HUES6 (cell line): ENCODE results near the gene STX18.
"Not testable (repeated sequence)": the region's sequence is repeated elsewhere in the genome, so short reads cannot be mapped to it uniquely, and the experiment has no call there.

ENCODE experiments used
- H3K27ac ChIP-seq: 2 replicates; pipeline ENCODE4 v1.7.0; 2013; ENCODE audit warnings: low read depth, mild to moderate bottlenecking, low read length, inconsistent platforms
- H3K27me3 ChIP-seq: 2 replicates; pipeline ENCODE4 v1.6.1; 2013; ENCODE audit warnings: low read length; ENCODE audit not compliant: control insufficient read depth, insufficient read depth
- H3K36me3 ChIP-seq: 2 replicates; pipeline ENCODE4 v1.6.1; 2013; ENCODE audit warnings: low read length; ENCODE audit not compliant: control insufficient read depth, insufficient read depth
- H3K4me1 ChIP-seq: 2 replicates; pipeline ENCODE4 v1.6.1; 2013; ENCODE audit warnings: low read length; ENCODE audit not compliant: control insufficient read depth, insufficient read depth
- H3K4me3 ChIP-seq: 2 replicates; pipeline ENCODE4 v1.5.1; 2013; ENCODE audit warnings: low read depth, low read length
- H3K9ac ChIP-seq: one replicate; pipeline ENCODE4 v1.6.1; 2013; ENCODE audit warnings: mild to moderate bottlenecking, low read length
- H3K9me3 ChIP-seq: 2 replicates; pipeline ENCODE4 v1.6.1; 2013; ENCODE audit warnings: low read depth, low read length; ENCODE audit not compliant: control insufficient read depth, insufficient read depth

Gene STX18

DNA sequence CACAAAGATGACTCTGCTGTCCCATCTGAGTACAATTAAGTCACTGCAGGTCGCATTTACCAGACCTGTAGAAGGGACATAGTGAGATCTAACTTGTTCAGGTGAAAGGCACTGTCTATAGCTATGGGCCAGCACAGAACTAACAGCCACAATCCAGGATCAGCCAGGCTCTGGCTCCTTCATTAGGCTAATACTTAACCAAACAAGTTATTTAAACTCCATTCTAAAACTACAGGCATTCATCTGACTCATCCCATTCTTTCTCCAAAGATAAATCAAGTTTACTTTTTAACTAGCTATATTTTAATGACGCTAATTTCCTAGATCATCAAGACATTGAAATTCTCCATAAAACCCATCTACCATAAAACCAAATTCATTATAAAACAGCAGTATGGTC, 62.5 kb downstream of the STX18 start:
- H3K4me1 ChIP-seq = peaks cover 39% of the 10 kb centered on the region
- H3K27ac ChIP-seq = no peak overlapping the region

DNA sequence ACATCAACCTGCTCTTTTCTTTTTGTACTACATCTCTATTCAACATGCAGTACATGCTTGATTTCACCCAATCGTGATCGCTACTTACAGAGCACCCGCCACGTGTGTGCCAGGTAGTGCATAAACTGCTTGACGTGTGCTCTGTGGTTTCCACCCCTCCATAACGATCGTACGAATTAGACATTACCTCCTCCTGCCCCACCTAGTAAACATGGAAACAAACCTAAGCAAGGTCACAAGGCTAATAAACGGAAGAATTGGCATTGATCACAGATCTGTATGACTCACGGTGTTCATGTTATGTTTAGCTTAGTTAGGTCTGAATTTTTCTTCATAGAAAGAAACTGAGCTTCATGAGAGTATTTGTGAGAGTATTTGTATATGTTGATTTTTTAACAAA, 64.1 kb downstream of the STX18 start:
- Histone ChIP-seq H3K9ac (no peak overlapping the region), H3K27me3 (no peaks in the 10 kb centered on the region), H3K4me3 (no peak overlapping the region), H3K4me1 (peaks cover 45% of the 10 kb centered on the region), H3K27ac (no peak overlapping the region), H3K9me3 (no peaks in the 10 kb centered on the region), H3K36me3 (no peaks in the 10 kb centered on the region)

More for the DNA sequence above, 62.5 kb downstream of the STX18 start:
- Histone ChIP-seq H3K9me3 (no peaks in the 10 kb centered on the region), H3K9ac (no peak overlapping the region), H3K27me3 (no peaks in the 10 kb centered on the region), H3K36me3 (no peaks in the 10 kb centered on the region), H3K4me3 (no peak overlapping the region)

DNA sequence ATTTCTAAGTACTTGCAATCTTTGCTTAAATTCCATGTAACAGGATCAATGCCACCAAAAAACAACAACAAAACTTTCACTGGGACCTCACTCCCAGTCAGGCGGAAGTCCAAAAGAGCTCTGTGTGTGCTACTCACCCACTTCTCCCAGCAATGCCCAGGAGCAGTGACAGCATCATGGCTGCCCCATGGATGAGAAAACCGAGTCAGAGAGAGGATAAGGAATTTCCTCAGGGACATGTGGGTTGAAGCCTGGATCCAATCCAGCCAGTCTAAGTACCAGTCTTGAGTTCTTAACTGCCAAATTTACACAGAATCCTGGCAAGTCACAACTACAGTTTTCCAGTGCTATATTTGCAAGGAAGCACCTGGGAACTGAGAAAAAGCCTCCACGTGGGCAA, 64.5 kb downstream of the STX18 start:
- no peak overlapping the region for H3K27ac ChIP-seq
- H3K9ac ChIP-seq = no peak overlapping the region
- no peaks in the 10 kb centered on the region for H3K27me3 ChIP-seq
- H3K4me1 ChIP-seq = peaks cover 42% of the 10 kb centered on the region
- no peaks in the 10 kb centered on the region for H3K9me3 ChIP-seq
- no peak overlapping the region for H3K4me3 ChIP-seq
- H3K36me3 ChIP-seq = no peaks in the 10 kb centered on the region

DNA sequence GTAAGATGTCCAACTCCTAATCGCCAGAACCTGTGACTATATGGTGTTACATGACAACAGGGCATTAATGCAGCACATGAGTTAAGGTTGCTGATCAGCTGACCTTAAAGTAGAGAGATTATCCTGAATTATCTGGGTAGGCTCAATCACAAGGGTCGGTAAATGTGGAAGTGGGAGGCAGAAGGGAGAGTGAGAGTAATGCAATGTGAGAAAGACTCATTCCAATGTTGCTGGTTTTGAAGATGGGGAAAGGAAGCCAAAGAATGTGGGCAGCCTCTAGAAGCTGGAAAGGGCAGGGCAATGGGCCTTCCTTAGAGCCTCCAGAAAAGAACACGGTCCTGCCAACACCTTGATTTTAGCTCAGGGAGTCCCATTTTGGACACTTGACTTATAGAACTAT, 67.4 kb downstream of the STX18 start:
- no peak overlapping the region for H3K4me3 ChIP-seq
- H3K4me1 ChIP-seq = peaks cover 14% of the 10 kb centered on the region
- H3K9ac ChIP-seq = no peak overlapping the region
- no peaks in the 10 kb centered on the region for H3K9me3 ChIP-seq
- peaks cover 11% of the 10 kb centered on the region; the same call in 1 of the 2 replicates for H3K36me3 ChIP-seq
- no peaks in the 10 kb centered on the region for H3K27me3 ChIP-seq
- H3K27ac ChIP-seq = no peak overlapping the region

DNA sequence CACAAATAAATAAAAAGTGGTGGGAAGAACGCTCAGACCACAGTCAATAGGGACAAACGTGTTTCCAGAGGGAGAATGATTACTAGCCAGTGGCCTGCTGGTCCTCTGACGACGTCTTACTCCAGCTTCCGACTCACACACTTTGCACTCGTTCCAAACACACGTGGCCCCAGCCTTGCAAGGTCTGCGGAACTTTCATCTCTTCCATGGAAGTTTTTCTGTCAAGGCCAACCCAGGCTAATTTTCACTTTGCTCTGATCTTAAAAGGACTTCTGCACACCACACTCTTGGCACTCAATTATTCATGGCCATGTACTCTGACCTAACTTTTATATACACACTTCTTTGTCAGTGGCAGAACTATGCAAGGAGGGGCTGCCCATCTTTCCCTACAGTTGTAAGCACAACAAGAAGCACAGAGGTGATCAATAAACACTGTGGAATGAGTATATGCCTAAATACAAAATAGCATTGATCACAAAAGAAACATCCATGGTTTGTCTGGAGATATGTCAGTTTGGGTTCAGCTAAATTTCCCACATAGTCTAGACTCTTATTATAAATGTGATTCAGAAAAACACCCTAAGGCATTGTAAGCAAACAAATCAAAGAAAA, 69.4 kb downstream of the STX18 start:
- Histone ChIP-seq H3K9me3 (no peaks in the 10 kb centered on the region), H3K36me3 (peaks cover 18% of the 10 kb centered on the region; the same call in 1 of the 2 replicates), H3K9ac (no peak overlapping the region), H3K4me1 (peaks cover 7% of the 10 kb centered on the region), H3K4me3 (no peak overlapping the region), H3K27ac (no peak overlapping the region), H3K27me3 (no peaks in the 10 kb centered on the region)

DNA sequence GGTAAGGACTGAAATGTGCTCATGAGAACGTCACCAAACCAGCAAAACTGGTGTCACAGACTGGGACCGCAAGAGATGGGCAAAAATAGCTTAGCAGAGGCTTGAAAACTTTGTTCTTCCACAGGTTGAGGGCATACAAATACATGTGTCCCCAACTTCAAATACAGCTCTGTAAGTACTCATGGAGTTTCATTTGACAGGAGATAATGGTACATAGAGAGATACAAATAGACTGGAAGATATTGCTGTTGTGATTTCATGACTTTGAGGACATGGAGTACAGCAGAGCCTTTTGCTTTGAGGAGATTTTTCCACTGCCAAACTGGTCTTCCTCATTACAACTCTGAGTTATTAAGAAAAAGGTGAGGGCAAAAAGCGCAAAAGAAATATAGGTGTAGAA, 70.7 kb downstream of the STX18 start:
- Histone ChIP-seq H3K9ac (no peak overlapping the region), H3K4me3 (no peak overlapping the region), H3K9me3 (peaks cover 7% of the 10 kb centered on the region; the same call in 1 of the 2 replicates), H3K36me3 (peaks cover 27% of the 10 kb centered on the region), H3K4me1 (peaks cover 7% of the 10 kb centered on the region), H3K27ac (no peak overlapping the region), H3K27me3 (no peaks in the 10 kb centered on the region)

DNA sequence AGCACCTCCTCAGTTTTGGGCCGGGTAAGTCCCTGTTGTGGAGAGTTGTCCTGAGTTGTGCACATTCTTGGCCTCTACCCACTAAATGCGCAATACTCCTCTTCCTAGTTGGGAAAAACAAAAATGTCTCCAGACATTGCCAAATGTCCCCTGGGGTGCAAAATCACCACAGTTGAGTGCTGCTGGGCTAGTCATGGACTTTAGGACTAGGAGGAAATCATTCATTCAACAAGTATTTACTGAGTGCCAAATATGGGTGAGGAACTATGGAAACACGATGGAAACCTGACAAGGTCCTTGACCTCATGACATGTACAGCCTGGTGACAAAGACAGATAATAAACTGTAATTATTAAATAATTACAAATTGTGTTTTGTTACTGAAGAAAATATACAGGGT, 71.6 kb downstream of the STX18 start:
- Histone ChIP-seq H3K27me3 (no peaks in the 10 kb centered on the region), H3K27ac (no peak overlapping the region), H3K36me3 (peaks cover 37% of the 10 kb centered on the region), H3K4me3 (no peak overlapping the region), H3K9me3 (peaks cover 7% of the 10 kb centered on the region; the same call in 1 of the 2 replicates), H3K4me1 (peaks cover 7% of the 10 kb centered on the region), H3K9ac (no peak overlapping the region)

DNA sequence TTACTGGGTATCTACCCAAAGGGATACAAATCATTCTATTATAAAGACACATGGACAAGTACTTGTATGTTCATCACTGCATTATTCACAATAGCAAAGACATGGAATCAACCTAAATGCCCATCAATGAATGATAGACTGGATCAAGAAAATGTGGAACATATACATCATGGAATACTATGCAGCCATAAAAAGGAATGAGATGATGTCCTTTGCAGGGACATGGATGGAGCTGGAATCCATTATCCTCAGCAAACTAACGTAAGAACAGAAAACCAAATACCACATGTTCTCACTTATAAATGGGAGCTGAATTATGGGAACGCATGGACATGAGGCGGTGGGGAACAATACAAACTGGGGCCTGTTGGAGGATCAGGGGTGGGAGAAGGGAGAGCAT, 76.6 kb downstream of the STX18 start:
- not testable (repeated sequence) for H3K27ac ChIP-seq, H3K9ac ChIP-seq, H3K4me3 ChIP-seq, H3K27me3 ChIP-seq, H3K9me3 ChIP-seq
- Histone ChIP-seq H3K4me1 (peaks cover 30% of the 10 kb centered on the region), H3K36me3 (peaks cover 32% of the 10 kb centered on the region)

DNA sequence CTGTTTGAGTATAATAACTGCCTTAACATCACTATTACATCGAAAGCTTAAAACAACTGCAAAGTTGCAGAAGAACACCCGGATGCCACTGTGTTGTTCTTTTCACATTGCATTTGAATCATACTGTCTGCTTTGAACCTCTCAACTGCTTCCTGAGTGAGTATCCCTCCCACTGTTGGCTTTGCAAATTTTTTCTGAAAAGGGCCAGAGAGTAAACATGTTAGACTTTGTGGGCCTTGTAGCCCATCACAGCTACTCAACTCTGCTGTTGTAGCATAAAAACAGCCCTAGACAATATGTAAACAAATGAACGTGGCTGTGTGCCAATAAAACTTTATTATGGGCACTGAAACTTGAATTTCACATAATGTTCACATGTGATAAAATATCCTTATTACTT, 78.9 kb downstream of the STX18 start:
- H3K4me3 ChIP-seq = no peak overlapping the region
- peaks cover 7% of the 10 kb centered on the region; the same call in 1 of the 2 replicates for H3K9me3 ChIP-seq
- no peaks in the 10 kb centered on the region for H3K27me3 ChIP-seq
- H3K9ac ChIP-seq = no peak overlapping the region
- peaks cover 50% of the 10 kb centered on the region for H3K4me1 ChIP-seq
- H3K27ac ChIP-seq = 0 out of 2 replicates have a peak overlapping the region, but pooled peaks have one; percentile 3
- peaks cover 22% of the 10 kb centered on the region for H3K36me3 ChIP-seq

DNA sequence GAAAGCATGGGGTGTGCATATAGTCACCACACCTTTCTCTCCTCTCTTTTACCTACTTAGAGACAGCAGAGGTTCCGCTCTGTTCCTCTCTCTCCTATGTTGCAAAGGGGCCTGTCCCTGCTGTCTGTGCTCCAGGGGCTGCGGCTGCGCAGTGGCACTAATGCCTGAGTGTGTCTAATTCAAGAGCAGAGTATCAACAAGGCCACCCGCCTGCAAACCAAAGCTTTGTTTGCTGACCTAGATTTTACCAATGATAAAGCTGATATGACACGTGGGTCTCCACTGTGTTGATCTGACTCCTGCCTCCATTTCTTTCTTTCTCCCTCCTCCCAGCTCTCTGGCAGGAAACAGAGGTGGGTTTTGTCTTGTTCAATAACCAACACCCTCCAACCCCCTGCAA, 80.0 kb downstream of the STX18 start:
- Histone ChIP-seq H3K4me3 (no peak overlapping the region), H3K27me3 (no peaks in the 10 kb centered on the region), H3K9me3 (0 out of 2 replicates have a peak, but pooled peaks cover 4% of the 10 kb centered on the region), H3K9ac (no peak overlapping the region), H3K4me1 (peaks cover 62% of the 10 kb centered on the region), H3K36me3 (peaks cover 18% of the 10 kb centered on the region; the same call in 1 of the 2 replicates), H3K27ac (no peak overlapping the region)

DNA sequence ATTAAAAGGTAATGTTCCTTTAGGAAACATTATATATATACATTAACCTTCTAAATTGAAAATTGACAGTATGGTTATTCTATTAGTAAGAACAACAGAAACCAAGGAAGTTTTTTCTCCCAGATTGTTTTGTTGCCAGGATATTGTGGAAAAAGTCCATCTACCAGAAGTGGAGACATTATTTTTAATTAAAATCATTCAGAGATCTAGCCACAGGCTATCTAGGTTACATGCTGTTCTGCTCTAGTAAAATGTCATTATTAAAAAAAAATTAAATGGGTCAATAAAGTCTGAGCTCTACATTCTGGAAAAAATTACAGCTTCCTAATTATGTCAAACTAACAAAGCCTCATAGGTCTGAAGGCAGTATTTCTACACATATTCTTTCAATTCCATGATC, 80.7 kb downstream of the STX18 start:
- no peak overlapping the region for H3K4me3 ChIP-seq
- H3K9ac ChIP-seq = no peak overlapping the region
- H3K36me3 ChIP-seq = peaks cover 18% of the 10 kb centered on the region; the same call in 1 of the 2 replicates
- no peaks in the 10 kb centered on the region for H3K9me3 ChIP-seq
- H3K4me1 ChIP-seq = peaks cover 68% of the 10 kb centered on the region
- no peaks in the 10 kb centered on the region for H3K27me3 ChIP-seq
- no peak overlapping the region for H3K27ac ChIP-seq
